MM.1S (cell line): ENCODE measurements around the gene SLC38A5.

Source experiments
- CTCF ChIP-seq: fragments of 300-600 bp; sonication (generic); IDR thresholded peaks from 2 replicates; pipeline ENCODE4 v1.5.1; 2016; ENCODE audit warnings: antibody characterized with exemption, low read length, mixed read lengths
- EZH2 ChIP-seq: fragments of 300-600 bp; sonication (generic); optimal IDR thresholded peaks from 2 replicates; pipeline ENCODE3; 2017; ENCODE audit warnings: low read depth, mild to moderate bottlenecking, antibody characterized with exemption, low read length, mixed read lengths
- EZH2phosphoT487 ChIP-seq: fragments of 300-600 bp; sonication (generic); IDR thresholded peaks from 2 replicates; pipeline ENCODE4 v1.6.1; 2018; ENCODE audit warnings: antibody characterized with exemption, low read length

DNA sequence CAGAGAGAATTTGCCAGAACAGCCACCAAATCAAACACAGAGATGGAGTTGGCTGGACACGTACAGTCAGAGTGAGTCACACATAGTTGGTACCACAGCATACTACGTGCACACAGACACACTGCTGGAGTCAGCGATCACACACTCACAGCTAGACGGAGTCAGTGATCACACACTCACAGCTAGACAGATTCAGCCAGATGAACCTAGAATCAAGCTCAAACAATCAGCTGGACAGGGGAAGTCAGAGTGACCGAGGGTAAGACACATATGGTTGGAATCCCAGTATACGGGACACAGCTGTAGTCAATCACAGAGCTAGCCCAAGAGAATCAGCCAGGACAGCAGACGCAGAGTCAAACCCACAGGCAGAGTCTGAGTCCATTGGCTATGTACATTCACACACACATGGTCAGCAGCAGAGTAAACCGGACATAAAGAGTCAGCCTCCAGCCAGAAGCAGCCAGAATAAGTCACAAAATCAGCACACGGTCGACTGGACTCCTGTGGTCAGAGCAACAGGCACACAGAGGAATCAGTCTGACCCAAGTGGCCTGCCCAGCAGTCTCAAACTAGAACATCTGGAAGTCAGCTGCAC is 4.6 kb downstream of the SLC38A5 start:
- TF ChIP-seq EZH2 (no peak), CTCF (no peak), EZH2phosphoT487 (no peak)
